ENCODE measurements around the gene CAPN12. TPM values are rescaled to one million over a fixed set of nuclear protein-coding genes. Genes with fewer than 3 reads are reported as not detected.

CAPN12 gene
- total RNA-seq, 4 donors from 2014 or later = 0.42 TPM; not detected in 3

DNA sequence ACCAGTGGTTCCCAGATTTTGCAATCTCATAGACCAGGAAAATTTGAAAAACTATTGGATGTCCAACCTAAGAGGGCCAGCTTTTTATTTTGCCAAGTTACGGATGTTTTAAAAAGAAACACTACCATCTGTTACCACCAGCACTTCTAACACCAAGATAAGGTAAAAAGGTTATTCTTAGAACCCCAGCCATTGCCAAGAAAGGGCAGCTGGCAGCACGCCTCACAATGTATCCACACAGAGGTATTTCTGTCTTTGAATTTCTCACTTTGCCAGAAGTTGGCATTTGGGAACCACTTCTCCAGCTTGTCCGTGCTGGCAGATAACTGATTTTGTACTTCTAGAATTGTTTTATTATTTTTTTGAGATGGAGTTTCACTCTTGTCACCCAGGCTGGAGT is 28.7 kb downstream of the CAPN12 start:
- H3K4me1 ChIP-seq = peaks cover 62% of the 10 kb centered on the region in 2 donors
- peaks cover 0 to 31% of the 10 kb centered on the region in 2 donors for H3K36me3 ChIP-seq

DNA sequence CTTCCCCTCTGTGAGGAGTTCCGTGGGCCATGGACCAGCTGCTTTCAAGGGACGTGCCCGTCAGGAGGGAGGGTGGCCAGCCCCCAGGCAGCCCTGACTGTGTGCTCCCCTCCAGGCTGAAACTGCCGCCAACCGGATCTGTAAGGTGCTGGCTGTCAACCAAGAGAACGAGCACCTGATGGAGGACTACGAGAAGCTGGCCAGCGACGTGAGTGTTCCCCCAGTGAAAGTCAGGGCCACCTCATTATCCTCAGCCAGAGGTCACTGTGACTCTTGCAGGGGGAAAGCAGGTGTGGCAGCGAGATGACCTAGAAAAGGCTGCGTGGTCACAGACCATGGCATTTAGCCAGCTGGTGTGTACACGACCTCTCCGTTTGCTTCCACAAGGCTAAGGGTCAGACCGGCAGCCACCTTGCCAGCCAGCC is 29.9 kb downstream of the CAPN12 start:
- TF ChIP-seq, protein P1, sequence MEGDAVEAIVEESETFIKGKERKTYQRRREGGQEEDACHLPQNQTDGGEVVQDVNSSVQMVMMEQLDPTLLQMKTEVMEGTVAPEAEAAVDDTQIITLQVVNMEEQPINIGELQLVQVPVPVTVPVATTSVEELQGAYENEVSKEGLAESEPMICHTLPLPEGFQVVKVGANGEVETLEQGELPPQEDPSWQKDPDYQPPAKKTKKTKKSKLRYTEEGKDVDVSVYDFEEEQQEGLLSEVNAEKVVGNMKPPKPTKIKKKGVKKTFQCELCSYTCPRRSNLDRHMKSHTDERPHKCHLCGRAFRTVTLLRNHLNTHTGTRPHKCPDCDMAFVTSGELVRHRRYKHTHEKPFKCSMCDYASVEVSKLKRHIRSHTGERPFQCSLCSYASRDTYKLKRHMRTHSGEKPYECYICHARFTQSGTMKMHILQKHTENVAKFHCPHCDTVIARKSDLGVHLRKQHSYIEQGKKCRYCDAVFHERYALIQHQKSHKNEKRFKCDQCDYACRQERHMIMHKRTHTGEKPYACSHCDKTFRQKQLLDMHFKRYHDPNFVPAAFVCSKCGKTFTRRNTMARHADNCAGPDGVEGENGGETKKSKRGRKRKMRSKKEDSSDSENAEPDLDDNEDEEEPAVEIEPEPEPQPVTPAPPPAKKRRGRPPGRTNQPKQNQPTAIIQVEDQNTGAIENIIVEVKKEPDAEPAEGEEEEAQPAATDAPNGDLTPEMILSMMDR (IDR thresholded peaks at IDR 0.05 in 4 of 5, conservative IDR thresholded peaks at IDR 0.05 in 1 of 5) = no peak
- TF ChIP-seq POLR2A (IDR thresholded peaks at IDR 0.05) = no peak
- ATAC-seq = peak in 1 of 2 donors; percentile 19
- in situ Hi-C loops (cut with MboI; ENCODE audit: low sequenced_read_pairs in 4 of 4) = no loop called here

More for the DNA sequence above, 28.7 kb downstream of the CAPN12 start:
- no peak overlapping the region for H3K4me3 ChIP-seq
- DNase-seq (peak in 1 of 2 donors; percentile 84), ATAC-seq (no peak)
- TF ChIP-seq, protein P1 (IDR thresholded peaks at IDR 0.05 in 4 of 5, conservative IDR thresholded peaks at IDR 0.05 in 1 of 5) = peak in 1 of 5 experiments; percentile 6
- no peak for TF ChIP-seq POLR2A (IDR thresholded peaks at IDR 0.05)
- no peaks in the 10 kb centered on the region for H3K27me3 ChIP-seq
- intact Hi-C loops (cut with DNase I; ENCODE audit: low total_unique reads) (loop anchor here (10.0 kb wide), 2 partner anchors 71 to 331 kb away; partner anchors contain the start of genes ACTN4, GGN and SPRED3), in situ Hi-C loops (cut with MboI; ENCODE audit: low sequenced_read_pairs in 4 of 4) (no loop called here)
- peak overlapping the region; percentile 75 to 96 (median 89) for H3K27ac ChIP-seq
- H3K9me3 ChIP-seq = no peaks in the 10 kb centered on the region

DNA sequence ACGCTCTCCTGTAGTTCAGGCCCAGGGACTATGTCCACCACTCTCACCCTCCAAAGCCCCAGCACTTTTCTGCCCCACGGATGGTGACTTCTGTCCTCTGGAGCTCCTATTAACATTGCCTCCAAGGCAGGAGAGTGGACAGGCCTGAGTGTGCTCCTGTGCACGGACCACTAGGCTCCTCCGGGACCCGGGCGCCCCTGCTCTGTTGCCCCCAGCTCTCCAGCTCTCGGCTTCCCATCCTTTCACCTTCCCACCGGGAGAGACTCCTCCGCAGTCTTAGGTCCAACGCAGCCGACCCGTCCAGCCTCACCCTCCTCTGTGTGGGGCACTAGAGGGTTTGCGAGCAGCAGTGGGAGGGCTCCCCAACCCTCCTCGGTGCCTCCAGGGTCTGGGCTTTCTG is 30.4 kb downstream of the CAPN12 start:
- in situ Hi-C loops (cut with MboI; ENCODE audit: low sequenced_read_pairs in 4 of 4) = no loop called here
- no peak overlapping the region for H3K4me3 ChIP-seq
- H3K36me3 ChIP-seq = peaks cover 0 to 48% of the 10 kb centered on the region in 2 donors
- H3K27ac ChIP-seq = peak overlapping the region; percentile 75 to 96 (median 89)
- no peaks in the 10 kb centered on the region for H3K9me3 ChIP-seq
- ATAC-seq = no peak
- TF ChIP-seq, protein P1 (IDR thresholded peaks at IDR 0.05 in 4 of 5, conservative IDR thresholded peaks at IDR 0.05 in 1 of 5) = no peak
- TF ChIP-seq POLR2A (IDR thresholded peaks at IDR 0.05) = no peak
- intact Hi-C loops (cut with DNase I; ENCODE audit: low total_unique reads) = loop anchor here (2.0 to 10.0 kb wide), 4 partner anchors 19 to 329 kb away; partner anchors contain the start of genes ACTN4, GGN and SPRED3
- no peaks in the 10 kb centered on the region for H3K27me3 ChIP-seq
- no peak for DNase-seq
- H3K4me1 ChIP-seq = peaks cover 66 to 68% of the 10 kb centered on the region in 2 donors

More for the DNA sequence above, 29.9 kb downstream of the CAPN12 start:
- Histone ChIP-seq H3K4me3 (no peak overlapping the region), H3K27ac (peak overlapping the region; percentile 75 to 96 (median 89)), H3K9me3 (no peaks in the 10 kb centered on the region), H3K27me3 (no peaks in the 10 kb centered on the region), H3K4me1 (peaks cover 64 to 68% of the 10 kb centered on the region in 2 donors), H3K36me3 (peaks cover 0 to 43% of the 10 kb centered on the region in 2 donors)
- DNase-seq = peak in 1 of 2 donors; percentile 75
- intact Hi-C loops (cut with DNase I; ENCODE audit: low total_unique reads) = loop anchor here (5.0 to 10.0 kb wide), 3 partner anchors 70 to 330 kb away; partner anchors contain the start of genes ACTN4, GGN and SPRED3

DNA sequence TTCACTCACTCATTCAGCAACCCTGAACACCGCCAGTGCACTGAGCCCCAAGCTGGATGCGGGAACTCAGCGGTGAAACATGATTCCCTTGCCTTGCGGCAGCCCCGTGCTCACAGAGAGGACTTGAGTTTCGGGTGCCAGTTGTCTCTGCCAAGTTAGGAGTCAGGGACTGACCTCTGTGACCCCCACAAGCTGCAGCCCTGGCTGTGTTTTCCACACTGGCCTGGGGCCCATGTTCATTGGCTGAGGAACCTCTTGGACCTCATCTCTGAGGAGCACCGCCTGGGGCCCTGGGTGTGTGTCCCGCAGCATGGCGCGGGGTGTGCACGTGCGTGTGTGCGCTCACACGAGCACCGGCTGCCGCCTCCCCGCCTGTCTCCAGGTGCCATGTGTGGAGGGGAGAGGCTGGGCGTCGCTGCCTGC is 31.0 kb downstream of the CAPN12 start:
- peak overlapping the region; percentile 75 to 96 (median 89) for H3K27ac ChIP-seq
- no peaks in the 10 kb centered on the region for H3K27me3 ChIP-seq
- ATAC-seq = peak; percentile 85 to 89
- intact Hi-C loops (cut with DNase I; ENCODE audit: low total_unique reads) (loop anchor here (2.0 to 10.0 kb wide), 4 partner anchors 18 to 328 kb away; partner anchors contain the start of genes ACTN4, GGN and SPRED3), in situ Hi-C loops (cut with MboI; ENCODE audit: low sequenced_read_pairs in 4 of 4) (no loop called here)
- H3K4me3 ChIP-seq = no peak overlapping the region
- peaks cover 0 to 50% of the 10 kb centered on the region in 2 donors for H3K36me3 ChIP-seq
- no peaks in the 10 kb centered on the region for H3K9me3 ChIP-seq
- peak; percentile 85 to 94 for DNase-seq
- H3K4me1 ChIP-seq = peaks cover 70 to 72% of the 10 kb centered on the region in 2 donors
- no peak for TF ChIP-seq POLR2A (IDR thresholded peaks at IDR 0.05)
- TF ChIP-seq, protein P1 (IDR thresholded peaks at IDR 0.05 in 4 of 5, conservative IDR thresholded peaks at IDR 0.05 in 1 of 5) = no peak
